ENCODE results near the gene LPIN2.

LPIN2 gene

GRCh38 chr18:2992995-2993877 is 19.7 kb downstream of the LPIN2 start:
- Histone ChIP-seq H3K4me3 (ENCODE audit: low read depth, low read length) (no peak overlapping the region), H3K27me3 (replicated peaks) (no peaks in the 10 kb centered on the region), H3K27ac (no peak overlapping the region), H3K36me3 (replicated peaks) (no peaks in the 10 kb centered on the region)
- TF ChIP-seq CTCF (IDR thresholded peaks at IDR 0.05; ENCODE audit: low read depth, low read length, missing control alignments) = no peak
- in situ Hi-C loops (cut with HindIII; ENCODE audit: low pct_ligation_motif_present, low sequenced_read_pairs) = no loop called here
- DNase-seq = no peak

- no peak for DNase-seq
- Histone ChIP-seq H3K27ac (no peak overlapping the region), H3K36me3 (replicated peaks) (no peaks in the 10 kb centered on the region), H3K4me3 (ENCODE audit: low read depth, low read length) (no peak overlapping the region), H3K27me3 (replicated peaks) (no peaks in the 10 kb centered on the region)
- no peak for TF ChIP-seq CTCF (IDR thresholded peaks at IDR 0.05; ENCODE audit: low read depth, low read length, missing control alignments)
- in situ Hi-C loops (cut with HindIII; ENCODE audit: low pct_ligation_motif_present, low sequenced_read_pairs) = no loop called here
Observed at GRCh38 chr18:2990956-2991640, 21.8 kb downstream of the LPIN2 start.

GRCh38 chr18:2987876-2988790 is 24.8 kb downstream of the LPIN2 start:
- no peaks in the 10 kb centered on the region for H3K27me3 ChIP-seq (replicated peaks)
- peak overlapping the region; percentile 39 for H3K27ac ChIP-seq
- H3K36me3 ChIP-seq (replicated peaks) = no peaks in the 10 kb centered on the region
- no peak for DNase-seq
- in situ Hi-C loops (cut with HindIII; ENCODE audit: low pct_ligation_motif_present, low sequenced_read_pairs) = no loop called here
- no peak for TF ChIP-seq CTCF (IDR thresholded peaks at IDR 0.05; ENCODE audit: low read depth, low read length, missing control alignments)
- H3K4me3 ChIP-seq (ENCODE audit: low read depth, low read length) = no peak overlapping the region

- no peak for DNase-seq
- H3K4me3 ChIP-seq (ENCODE audit: low read depth, low read length) = no peak overlapping the region
- H3K27me3 ChIP-seq (replicated peaks) = no peaks in the 10 kb centered on the region
- in situ Hi-C loops (cut with HindIII; ENCODE audit: low pct_ligation_motif_present, low sequenced_read_pairs) = no loop called here
- no peak for TF ChIP-seq CTCF (IDR thresholded peaks at IDR 0.05; ENCODE audit: low read depth, low read length, missing control alignments)
- no peaks in the 10 kb centered on the region for H3K36me3 ChIP-seq (replicated peaks)
- no peak overlapping the region for H3K27ac ChIP-seq
Observed at GRCh38 chr18:2986150-2986865, 26.6 kb downstream of the LPIN2 start.

GRCh38 chr18:2985628-2986027 is 27.3 kb downstream of the LPIN2 start:
- H3K27ac ChIP-seq = no peak overlapping the region
- H3K36me3 ChIP-seq (replicated peaks) = no peaks in the 10 kb centered on the region
- peak; percentile 45 for TF ChIP-seq CTCF (IDR thresholded peaks at IDR 0.05; ENCODE audit: low read depth, low read length, missing control alignments)
- H3K27me3 ChIP-seq (replicated peaks) = no peaks in the 10 kb centered on the region
- in situ Hi-C loops (cut with HindIII; ENCODE audit: low pct_ligation_motif_present, low sequenced_read_pairs) = no loop called here
- H3K4me3 ChIP-seq (ENCODE audit: low read depth, low read length) = no peak overlapping the region
- DNase-seq = no peak
